GM19099 (cell line): ENCODE measurements around the gene S100A16.

Experiments used
- POLR2A ChIP-seq: IDR thresholded peaks from 3 replicates; pipeline ENCODE4 v1.6.1; 2011; ENCODE audit warnings: low read depth; ENCODE audit not compliant: insufficient read length; ENCODE audit errors: extremely low read depth

S100A16 gene

DNA sequence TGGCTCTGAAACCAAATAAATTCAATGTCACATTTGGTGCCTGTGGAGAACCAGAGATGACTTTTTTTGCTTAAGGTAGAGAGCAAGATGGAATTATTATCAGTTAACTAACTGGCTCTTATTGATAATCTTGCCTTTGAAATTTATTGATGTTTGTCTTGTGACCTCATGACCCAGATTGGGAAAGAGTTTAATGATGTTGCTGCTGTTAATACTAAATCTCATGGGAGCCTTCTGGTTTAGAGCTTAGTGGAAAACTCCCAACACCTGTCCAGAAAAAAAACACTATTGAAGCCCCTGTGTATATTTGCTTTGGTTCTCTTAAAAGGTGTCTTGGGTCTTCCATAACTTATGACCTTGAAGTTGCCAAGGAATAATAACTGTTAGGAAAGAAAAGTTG is 30.9 kb upstream of the S100A16 start:
- TF ChIP-seq POLR2A = no peak

DNA sequence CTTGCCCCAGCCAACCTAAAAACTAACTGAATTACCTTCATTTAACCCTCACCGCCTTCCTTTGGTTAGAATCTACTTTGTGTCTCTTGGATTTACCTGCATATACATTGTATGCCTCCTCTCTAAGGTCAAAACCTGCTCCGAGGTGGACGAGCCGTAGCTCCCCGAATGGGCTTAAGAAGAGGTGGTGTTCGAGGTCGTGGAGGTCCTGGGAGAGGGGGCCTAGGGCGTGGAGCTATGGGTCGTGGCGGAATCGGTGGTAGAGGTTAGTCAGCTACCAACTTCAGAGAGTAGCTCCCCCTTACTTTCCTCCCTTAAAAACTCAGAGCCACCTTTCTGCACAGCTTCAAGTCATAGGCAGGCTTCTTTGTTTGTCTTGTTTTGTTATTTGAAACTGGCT is 30.2 kb upstream of the S100A16 start:
- no peak for TF ChIP-seq POLR2A

DNA sequence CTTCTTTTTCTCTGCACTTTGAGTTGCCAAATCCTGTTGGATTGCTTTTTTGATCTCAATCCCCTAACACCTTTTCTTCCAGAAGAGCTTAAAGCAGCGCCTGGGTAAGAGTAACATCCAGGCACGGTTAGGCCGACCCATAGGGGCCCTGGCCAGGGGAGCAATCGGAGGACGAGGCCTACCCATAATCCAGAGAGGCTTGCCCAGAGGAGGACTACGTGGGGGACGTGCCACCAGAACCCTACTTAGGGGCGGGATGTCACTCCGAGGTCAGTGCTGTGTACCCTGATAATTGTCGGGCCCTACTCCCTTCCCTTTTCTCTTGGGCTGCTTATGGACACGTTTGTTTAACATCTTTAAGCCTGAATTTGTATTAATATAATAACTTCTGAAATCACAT is 29.2 kb upstream of the S100A16 start:
- no peak for TF ChIP-seq POLR2A

DNA sequence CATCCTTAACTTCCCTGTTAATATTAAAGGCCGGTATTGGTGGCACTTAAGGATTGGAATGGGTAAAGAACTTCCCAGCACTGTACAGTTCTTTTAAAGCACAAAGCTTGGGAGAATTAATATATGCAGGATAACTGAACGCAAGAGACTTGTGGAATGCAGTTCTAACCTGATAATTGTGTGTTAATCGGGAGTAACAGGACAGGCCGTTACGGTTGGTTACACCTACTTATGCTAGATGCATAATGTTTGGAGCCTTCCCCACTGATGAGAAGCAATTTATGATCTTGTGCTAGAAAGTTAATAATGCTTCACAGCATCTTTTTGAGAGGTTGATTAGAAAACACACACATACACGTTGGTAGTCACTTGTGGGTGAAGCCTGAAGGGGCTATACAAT is 27.9 kb upstream of the S100A16 start:
- no peak for TF ChIP-seq POLR2A

DNA sequence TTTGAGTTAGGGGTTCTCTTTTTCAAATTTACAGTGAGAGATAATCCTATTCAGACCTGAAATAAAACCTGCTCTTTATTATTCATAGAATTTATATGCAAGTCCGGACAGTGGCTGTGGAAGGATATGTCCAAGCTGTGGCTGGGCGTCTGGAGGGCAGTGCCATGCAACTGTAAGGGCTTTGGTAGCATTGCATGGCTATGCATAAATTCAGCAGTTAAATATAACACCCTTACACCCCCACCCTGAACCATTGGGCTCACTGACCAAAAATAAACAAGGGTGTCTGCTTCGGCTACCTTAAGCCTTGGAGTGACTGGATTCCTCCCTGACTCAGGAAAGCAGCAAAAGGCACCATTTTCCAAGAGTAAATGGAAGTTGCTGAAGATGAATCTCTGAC is 26.3 kb upstream of the S100A16 start:
- no peak for TF ChIP-seq POLR2A

DNA sequence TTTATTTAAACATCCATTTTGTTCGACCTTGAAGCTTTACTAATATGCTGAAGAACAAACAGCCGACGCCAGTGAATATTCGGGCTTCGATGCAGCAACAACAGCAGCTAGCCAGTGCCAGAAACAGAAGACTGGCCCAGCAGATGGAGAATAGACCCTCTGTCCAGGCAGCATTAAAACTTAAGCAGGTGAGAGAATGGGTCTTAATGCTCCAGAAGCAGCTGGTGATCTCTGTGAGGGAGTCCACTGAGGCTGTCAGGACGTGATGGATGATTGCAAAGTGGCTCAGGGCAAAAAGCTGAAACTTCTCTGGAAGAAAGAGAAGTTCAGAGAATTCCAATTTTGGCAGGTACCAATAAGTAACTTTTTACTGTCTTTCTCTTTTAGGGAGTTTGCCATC is 25.3 kb upstream of the S100A16 start:
- no peak for TF ChIP-seq POLR2A

DNA sequence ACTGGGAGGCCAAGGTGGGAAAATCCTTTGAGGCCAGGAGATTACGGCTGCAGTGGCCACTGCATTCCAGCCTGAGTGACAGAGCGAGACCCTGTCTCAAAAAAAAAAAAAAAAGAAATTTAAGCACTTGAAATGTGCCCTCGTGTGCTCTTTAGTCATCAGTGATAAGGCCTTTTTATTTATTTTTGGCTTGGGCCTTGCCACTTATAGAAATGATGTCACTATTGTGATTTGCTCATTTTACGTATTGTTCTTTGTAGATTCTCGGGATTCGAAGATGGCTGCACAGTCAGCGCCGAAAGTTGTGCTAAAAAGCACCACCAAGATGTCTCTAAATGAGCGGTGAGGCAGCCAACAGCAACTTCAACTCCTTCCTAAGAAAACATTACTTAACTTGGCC is 23.4 kb upstream of the S100A16 start:
- no peak for TF ChIP-seq POLR2A

DNA sequence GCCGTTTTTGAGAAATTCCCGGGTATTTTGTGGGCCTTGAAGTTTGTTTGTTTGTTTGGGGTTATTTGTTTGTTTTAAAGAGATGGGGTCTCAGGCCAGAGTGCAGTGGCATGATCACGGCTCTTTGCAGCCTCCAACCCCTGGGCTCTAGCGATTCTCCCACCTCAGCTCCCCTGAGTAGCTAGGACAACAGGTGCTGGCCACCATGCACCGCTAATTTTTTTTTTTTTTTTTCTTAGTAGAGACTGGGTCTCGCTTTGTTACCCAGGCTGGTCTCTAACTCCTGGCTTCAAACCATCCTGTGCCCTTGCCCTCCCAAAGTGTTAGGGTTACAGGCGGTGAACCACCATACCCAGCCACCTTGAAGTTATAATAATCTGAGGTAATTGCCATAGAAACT is 22.9 kb upstream of the S100A16 start:
- TF ChIP-seq POLR2A = no peak

DNA sequence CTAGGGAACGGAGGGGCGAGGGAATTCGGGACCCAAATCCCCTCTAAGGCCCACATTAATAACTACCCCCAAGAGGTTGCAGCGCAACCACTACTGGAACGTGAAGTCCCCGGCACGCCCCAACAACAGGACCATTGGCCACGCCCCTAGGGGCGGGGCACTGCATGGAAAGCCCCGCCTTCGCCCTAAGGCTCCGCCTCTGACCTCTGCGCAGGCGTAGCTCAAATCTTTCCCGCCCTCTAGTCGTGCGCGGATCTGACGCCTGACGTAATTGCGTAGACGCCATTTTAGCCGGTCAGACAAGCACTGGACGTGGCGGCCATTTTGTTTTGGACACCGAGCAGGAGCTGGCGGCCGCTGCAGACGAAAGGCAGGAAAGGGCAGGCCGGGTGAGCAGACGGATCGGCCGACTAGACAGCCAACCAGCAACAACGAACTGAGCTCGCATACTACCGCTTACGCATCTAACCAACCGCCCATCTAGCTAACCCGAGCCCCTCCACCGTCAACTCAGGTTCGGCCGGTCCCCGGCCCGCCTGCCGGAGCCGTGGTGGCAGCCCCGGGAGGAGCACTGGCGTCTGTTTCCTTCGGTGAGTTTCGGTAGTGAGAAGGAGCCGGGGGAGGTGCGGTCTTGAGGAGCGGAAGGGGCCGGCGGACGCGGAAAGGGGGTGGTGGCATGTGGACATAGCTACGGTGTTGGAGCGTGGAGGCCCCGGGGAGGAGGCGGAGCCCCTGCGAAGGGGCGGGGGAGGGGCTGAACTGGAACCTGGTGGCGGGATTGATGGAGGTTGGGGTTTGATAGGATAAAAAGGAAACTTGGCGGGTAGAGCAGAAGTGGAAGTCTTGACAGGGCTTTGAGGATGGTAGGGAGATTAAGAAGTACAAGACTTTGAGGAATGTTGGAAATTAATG is 21.1 kb upstream of the S100A16 start, which contains the start of gene CHTOP:
TSS of gene CHTOP (plus strand) at position 313 of the 912 bp plus-strand sequence. CDS start 2,523 bp downstream, outside the sequence.
- TF ChIP-seq POLR2A = peak; percentile 98

DNA sequence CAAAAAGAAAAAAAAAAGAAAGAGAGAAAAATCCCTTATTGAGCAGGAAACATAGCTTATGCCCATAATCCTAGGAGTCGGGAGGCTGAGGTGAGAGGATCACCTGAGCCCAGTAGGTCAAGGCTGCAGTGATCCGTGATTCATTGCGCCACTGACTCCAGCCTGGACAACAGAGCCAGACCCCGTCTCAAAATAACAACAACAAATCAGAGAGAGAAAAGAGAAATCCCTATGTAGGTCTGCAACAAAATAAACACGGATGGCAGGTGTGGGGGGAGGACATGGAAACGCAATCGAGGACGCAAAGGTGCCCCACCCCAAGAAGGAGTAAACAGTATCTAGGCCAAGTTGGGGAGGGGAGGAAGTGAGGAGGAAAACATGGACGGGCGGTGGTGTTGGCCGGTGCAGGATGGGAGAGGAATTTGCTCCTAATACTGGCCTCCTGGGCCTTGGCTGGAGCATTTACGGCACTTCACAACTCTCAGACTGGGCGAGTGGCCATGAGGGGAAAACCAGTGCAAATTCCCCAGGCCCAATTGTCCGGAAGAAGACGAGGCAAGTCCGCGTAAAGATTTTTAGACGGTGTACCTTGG is 20.3 kb upstream of the S100A16 start:
- no peak for TF ChIP-seq POLR2A

DNA sequence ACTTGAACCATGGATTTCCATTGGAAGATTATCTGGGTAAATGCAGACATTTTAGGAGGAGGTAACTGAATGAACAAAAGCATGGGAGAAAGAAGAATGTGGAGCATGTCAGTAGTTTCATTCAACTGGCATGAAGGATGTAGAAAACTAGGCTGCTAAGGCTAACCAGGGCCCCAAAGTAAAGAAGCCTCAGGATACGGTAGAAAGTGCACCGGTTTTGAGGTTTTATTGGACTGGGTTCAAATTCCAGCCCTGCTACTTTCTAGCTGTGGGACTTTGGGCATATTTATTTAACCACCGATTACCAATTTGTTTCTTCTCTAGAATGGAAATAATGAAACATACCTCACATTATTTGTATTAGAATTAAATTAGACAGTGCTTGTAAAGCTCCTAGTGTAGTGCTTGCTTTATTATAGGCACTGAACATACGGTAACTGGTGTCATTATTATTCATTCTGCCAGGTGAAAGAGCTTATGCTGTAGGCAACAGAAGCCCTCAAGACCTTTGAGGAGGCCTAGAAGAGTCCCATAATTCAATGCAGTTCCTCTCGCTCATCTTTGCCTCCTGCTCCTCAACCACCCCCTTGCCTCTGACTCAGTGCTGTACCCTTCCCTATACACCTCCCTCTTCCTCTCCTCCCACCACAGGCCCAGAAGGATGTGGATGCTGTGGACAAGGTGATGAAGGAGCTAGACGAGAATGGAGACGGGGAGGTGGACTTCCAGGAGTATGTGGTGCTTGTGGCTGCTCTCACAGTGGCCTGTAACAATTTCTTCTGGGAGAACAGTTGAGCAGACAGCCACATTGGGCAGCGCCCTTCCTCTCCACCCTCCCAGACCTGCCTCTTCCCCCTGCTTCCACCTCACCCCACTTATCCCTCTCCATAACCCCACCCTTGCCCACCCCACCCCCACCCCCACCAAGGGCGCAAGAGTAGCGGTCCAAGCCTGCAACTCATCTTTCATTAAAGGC is 18.4 kb upstream of the S100A16 start:
- TF ChIP-seq POLR2A = no peak

DNA sequence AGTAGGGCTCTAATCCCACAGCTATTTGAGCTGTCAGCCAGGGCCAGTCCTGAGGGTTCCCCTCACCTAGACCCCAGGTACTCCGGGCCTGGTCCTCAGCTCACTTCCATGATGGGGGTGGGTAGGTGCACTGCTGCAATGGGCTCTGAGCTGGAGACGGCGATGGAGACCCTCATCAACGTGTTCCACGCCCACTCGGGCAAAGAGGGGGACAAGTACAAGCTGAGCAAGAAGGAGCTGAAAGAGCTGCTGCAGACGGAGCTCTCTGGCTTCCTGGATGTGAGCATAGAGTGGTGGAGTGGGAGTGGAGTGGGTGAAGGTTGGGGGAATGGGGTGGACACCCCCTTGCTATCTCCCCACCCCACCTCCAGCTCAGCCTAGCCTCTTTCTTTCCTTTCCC is 17.4 kb upstream of the S100A16 start:
- no peak for TF ChIP-seq POLR2A

DNA sequence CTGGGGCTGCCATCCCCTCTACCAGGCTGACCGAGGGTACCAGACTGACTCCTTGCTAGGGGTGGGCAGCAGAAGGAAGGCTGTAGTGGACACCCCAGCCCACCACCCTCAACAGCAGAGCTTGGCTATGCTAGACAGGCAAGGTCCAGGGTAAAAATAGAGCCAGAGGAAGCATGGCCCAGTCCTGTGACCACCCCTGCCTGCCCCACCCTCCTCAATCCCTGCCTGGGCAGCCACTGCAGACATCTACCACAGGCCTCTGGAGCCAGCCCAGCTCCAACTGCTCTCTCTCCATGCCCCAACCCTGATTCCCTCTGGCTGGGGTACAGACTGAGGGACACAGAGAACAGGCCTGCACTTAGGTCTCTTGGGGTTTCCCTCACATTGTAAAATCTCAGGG is 17.0 kb upstream of the S100A16 start:
- no peak for TF ChIP-seq POLR2A

DNA sequence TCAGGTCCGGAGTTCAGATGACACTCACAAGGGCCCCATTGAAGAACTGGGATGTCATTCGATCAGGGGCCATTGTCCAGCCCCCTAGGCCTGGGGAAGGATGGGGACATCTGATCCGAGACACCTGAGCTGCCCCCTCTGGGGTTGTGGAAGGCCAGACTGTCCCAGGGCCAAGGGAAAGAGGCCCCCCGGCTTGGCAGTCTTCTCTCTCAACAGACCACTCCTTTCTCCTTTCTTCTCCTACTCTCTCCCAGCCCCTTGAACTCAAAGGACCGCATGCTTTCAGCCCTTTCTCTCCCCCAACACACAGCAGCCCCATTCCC is 16.4 kb upstream of the S100A16 start:
- TF ChIP-seq POLR2A = no peak

DNA sequence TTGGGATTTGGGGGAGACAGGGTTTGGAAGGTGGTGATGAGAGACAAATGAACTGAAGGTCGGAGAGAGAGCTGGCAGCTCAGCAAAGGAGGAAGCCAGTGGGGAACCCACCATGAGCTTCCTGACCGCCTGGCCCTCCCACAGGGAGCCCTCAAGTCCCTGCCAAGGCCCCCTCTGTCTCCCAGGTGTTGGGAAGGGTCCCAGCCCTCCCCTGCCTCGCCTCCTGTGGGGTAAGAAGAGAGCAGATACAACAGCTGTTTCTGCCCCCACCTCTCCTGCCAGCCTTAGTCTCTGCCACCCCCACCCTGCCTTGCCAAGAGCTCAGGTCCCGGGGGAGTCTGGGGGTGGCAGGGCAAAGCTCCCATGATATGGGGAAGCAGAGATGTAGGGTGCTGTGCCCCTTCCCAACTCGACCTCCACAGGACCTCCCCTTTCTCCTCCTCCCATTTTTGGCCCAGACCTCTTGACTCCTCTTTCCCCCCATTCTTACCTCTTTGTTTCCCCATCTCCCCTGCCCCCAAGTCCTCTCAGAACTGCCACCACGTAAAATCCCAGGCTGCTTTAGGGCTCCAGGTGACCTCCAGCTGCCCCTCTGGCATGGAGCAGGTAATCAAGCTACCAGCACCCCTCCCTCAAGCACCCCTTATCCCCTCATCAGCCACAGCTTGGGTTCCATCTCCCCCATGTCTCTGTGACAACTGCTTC is 15.9 kb upstream of the S100A16 start:
- TF ChIP-seq POLR2A = no peak
